HG03565 (cell line): ENCODE data around the gene WBP11.
"Not testable (repeated sequence)": the region's sequence is repeated elsewhere in the genome, so short reads cannot be mapped to it uniquely, and the experiment has no call there.

Source experiments
- ATAC-seq: cut with Tn5 transposase; IDR thresholded peaks from one replicate; pipeline ENCODE4 v1.9.1; 2021; ENCODE audit warnings: mild to moderate bottlenecking, moderate library complexity; ENCODE audit not compliant: unreplicated experiment

The WBP11 gene

DNA sequence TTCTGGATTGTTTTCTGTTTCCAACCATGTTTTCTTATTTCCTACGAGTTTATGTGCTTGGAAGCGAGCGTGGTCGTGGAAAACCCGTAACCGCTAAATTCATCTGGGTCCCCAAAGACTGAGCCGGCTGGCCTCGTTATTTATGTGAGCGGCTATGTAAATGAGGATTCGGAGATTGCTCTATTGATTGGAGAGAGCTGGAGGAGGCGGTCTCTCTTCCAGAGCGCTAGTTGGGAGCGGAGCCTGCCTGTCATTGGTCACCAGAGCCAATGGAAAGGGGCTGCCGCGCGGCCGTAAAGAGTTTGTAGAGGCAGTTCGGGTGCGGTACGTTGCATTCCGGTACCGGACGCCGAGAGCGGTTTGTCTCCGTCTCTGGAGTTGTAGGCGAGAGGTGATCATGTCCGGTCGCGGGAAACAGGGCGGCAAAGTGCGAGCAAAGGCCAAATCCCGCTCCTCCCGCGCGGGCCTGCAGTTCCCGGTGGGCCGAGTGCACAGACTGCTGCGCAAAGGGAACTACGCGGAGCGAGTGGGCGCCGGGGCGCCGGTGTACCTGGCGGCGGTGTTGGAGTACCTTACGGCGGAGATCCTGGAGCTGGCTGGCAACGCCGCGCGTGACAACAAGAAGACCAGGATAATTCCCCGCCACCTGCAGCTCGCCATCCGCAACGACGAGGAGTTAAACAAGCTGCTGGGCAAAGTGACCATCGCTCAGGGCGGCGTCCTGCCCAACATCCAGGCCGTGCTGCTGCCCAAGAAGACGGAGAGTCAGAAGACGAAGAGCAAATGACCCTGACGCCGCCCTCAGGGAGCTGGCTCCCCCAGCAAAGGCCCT lies 29.0 kb downstream of the WBP11 start:
- peak; percentile 50 for ATAC-seq

GRCh38 chr12:14773685-14774073 lies 29.6 kb downstream of the WBP11 start:
- ATAC-seq: peak; percentile 11

DNA sequence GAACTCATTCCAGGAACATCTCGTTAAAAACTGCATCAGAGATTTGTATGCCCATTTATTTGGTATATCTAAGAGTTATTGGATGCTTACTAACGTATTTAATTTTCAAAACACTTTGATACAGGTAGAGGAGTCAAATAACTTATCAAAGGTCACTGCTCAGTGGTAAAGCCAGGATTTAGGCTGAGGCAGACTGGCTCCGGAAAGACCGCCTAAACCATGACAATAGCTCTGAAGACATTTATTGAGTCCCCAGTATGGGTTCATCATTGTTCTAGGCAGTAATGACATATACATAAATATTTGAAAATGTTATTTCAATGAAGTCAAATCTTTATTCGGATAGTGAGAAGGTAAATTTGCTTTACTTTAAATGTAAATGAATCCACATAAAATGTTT lies 30.3 kb downstream of the WBP11 start:
- ATAC-seq: no peak

- ATAC-seq: no peak
These were observed 31.6 kb downstream of the WBP11 start for GRCh38 chr12:14771651-14772137.

- peak; percentile 23 for ATAC-seq
These were observed 32.5 kb downstream of the WBP11 start for GRCh38 chr12:14770496-14771461.

DNA sequence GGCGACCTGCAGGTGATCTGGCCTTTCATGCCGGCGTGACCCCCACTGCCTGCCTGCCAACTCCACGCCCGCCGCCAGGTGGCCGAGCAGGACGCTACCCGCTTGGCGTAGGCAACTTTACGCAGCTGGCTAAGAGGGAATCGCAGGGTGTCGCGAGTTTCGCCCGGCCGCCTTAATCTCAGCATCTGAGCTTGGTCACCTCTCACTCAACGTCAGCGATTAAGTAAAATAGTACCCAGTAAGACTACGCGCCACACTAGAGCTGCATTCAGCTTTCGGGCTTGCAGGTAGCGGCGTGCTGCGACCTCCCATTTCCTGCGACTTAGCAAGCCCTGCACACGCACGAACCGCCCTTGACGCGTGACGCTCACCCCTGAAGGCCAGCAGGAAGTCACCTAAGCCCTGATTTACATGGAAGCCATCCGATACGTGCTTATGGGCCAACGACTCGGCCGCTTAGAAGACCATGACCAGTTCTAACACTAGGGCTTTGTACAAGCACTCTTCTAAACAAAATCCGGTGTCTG lies 33.2 kb downstream of the WBP11 start:
- peak; percentile 24 for ATAC-seq

- no peak for ATAC-seq
These were observed 33.8 kb downstream of the WBP11 start for GRCh38 chr12:14769466-14769968.

DNA sequence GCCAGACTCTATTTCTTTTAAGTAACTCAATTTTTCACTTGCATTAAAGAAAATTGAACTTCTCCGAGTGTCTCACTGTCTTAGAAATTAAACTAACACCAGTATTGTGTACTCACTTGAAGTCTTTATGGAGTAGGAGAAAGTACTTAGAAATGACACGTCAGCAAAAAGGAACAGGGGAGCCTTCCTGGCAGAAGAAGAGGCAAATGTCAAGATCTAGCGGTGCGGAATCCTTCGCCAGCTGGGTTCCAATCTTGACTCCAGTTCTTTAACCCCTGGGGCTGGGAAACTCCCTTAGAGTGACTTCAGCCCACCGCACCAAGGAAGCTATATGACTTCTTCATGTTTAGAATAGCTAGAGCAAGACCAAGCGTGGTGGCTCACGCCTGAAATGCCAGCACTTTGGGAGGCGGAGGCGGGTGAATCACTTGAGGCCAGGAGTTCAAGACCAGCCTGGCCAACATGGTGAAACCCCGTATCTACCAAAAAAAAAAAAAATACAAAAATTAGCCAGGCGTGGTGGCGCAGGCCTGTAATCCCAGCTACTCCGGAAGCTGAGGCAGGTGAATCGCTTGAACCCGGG lies 34.4 kb downstream of the WBP11 start:
- ATAC-seq: no peak

DNA sequence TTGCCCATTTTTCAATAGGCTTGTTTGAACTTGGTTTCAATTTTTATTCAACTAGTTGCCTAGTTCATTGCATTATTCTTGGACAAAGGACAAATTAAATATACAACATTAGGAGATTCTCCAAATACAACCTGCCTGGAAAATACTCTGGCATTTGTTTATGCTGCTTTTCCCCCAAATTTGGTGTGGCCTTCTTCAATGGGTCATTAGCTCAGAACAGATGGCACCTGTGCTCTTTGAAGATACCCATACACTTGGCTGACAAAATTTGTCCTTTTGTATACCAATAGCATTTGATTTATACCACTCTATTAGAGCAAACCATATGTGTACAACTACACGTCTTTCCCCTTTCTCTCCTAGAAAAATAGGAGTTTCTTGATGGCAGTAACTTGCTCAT lies 35.7 kb downstream of the WBP11 start:
- ATAC-seq: no peak

GRCh38 chr12:14766649-14767215 lies 36.5 kb downstream of the WBP11 start:
- ATAC-seq: no peak

- ATAC-seq: not testable (repeated sequence)
These were observed 37.3 kb downstream of the WBP11 start for GRCh38 chr12:14766020-14766419.

GRCh38 chr12:14765398-14765797 lies 37.9 kb downstream of the WBP11 start:
- ATAC-seq: no peak

- ATAC-seq: not testable (repeated sequence)
These were observed 43.5 kb downstream of the WBP11 start for GRCh38 chr12:14759711-14760280.

GRCh38 chr12:14756334-14757143 lies 46.7 kb downstream of the WBP11 start:
- no peak for ATAC-seq

GRCh38 chr12:14751986-14752385 lies 51.3 kb downstream of the WBP11 start:
- ATAC-seq: no peak

- ATAC-seq: no peak
These were observed 60.2 kb downstream of the WBP11 start for GRCh38 chr12:14743061-14743460.

DNA sequence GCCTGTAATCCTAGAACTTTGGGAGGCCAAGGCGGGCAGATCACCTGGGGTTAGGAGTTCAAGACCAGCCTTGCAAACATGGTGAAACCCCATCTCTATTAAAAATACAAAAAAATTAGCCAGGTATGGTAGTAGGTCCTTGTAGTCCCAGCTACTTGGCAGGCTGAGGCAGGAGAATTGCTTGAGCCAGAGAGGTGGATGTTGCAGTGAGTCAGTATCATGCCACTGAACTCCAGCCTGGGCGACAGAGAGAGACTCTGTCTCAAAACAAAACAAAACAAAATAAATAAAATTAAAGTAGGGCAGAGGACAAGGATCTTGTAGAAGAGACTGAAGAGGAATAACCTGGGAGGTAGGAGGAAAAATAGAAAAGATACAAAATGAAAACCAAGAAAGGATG lies 61.3 kb downstream of the WBP11 start:
- no peak for ATAC-seq

DNA sequence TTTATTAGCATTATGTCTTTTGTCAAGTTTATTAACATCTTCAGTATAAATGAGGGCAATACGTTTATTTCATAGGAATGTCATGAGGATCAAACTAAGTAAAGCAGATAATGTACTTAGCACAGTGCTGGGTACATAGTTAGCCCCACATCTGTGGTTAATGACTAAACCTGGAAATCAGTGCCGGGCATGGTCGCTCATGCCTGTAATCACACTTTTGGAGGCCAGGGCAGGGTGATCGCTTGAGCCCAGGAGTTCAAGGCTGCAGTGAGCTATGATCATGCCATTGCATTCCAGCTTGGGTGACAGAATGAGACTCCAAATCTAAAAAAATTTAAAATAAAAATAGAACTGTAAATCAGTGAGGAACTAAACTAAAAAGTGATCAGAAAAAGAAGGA lies 62.1 kb downstream of the WBP11 start:
- no peak for ATAC-seq

GRCh38 chr12:14736441-14736840 lies 66.8 kb downstream of the WBP11 start:
- not testable (repeated sequence) for ATAC-seq
